ENCODE data around the gene SASH1.

The SASH1 gene

GRCh38 chr6:148547110-148547509 is 204.5 kb downstream of the SASH1 start:
- no peak for DNase-seq (ENCODE audit: low read depth in 2 of 2)

DNA sequence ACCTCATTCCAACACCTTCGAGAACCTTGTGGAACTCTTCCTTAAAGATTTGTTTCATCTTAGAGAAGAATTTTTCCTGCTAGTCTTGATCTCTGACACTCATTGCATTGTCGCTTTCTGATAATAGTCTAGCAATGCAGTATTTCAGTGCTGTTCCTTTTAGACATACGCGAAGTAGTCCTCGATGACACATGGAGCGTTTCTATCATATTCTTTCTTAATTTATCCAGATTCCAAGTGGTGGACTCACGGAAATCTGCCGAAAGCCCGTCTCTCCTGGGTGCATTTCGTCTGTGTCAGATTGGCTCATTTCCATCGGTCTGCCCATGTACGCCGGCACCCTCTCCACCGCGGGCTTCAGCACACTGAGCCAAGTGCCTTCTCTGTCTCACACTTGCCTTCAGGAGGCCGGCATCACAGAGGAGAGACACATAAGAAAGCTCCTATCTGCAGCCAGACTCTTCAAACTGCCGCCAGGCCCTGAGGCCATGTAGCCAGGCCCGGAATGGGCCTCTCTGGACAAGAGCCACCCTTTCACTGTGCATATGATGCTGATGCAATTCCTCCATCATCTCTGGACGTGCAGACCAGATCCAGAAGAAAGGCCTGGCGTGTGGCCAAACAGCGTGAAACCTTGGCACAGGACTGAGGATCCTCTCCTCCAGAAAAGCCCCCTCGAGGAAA is 205.6 kb downstream of the SASH1 start:
- DNase-seq (ENCODE audit: low read depth in 2 of 2): no peak

GRCh38 chr6:148548749-148549140 is 206.1 kb downstream of the SASH1 start:
- DNase-seq (ENCODE audit: low read depth in 2 of 2): no peak

DNA sequence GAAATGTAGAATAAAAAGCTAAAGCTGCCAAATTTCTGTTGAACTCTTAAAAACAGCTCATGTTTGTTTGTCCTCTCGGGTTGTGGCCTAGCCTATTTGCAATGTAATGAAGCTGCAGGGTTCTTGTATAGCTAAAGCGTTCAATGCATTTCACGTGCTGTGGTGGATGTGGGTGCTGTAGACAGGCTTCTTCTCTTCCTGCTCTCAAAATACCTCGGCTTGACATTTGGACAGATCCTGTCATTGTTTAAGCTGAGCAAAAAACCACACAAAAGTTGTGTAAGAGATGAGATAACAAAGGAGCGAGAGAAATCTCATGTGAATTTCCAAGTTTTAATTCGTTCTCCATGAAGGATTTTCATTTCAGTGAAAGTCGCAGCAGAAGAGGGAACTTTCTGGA is 207.9 kb downstream of the SASH1 start:
- DNase-seq (ENCODE audit: low read depth in 2 of 2): no peak

GRCh38 chr6:148551226-148551625 is 208.6 kb downstream of the SASH1 start:
- DNase-seq (ENCODE audit: low read depth in 2 of 2): no peak

GRCh38 chr6:148556410-148556809 is 213.8 kb downstream of the SASH1 start:
- DNase-seq (ENCODE audit: low read depth in 2 of 2): no peak

DNA sequence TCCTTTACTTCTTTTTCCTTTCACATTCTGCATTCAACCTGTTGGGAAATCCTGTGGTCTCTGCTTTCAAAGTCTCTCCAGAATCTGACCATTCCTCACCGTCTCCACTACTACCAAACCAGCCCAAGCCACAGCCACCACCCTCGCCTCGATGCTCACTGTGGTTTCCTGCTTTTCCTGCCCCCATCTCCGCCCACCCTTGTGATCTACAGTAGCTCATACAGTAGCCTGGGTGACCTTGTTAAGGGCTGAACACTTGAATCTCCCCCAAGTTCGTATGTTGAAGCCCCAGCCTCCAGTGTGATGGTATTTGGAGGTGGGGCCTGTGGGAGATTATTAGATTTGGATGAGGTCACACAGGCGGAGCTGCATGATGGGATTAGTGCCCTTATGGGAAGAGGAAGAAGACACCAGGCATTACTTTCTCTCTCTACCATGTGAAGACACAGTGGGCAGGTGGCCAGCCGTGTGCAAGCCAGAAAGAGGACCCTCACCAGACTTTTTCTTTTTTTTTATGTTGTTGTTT is 215.2 kb downstream of the SASH1 start:
- DNase-seq (ENCODE audit: low read depth in 2 of 2): no peak

GRCh38 chr6:148559848-148560433 is 217.3 kb downstream of the SASH1 start:
- peak; percentile 62 to 71 for DNase-seq (ENCODE audit: low read depth in 2 of 2)

- DNase-seq (ENCODE audit: low read depth in 2 of 2): no peak
These were observed 219.0 kb downstream of the SASH1 start for GRCh38 chr6:148561629-148562028.

GRCh38 chr6:148563066-148563465 is 220.4 kb downstream of the SASH1 start:
- DNase-seq (ENCODE audit: low read depth in 2 of 2): no peak

GRCh38 chr6:148564494-148565035 is 221.9 kb downstream of the SASH1 start:
- no peak for DNase-seq (ENCODE audit: low read depth in 2 of 2)

DNA sequence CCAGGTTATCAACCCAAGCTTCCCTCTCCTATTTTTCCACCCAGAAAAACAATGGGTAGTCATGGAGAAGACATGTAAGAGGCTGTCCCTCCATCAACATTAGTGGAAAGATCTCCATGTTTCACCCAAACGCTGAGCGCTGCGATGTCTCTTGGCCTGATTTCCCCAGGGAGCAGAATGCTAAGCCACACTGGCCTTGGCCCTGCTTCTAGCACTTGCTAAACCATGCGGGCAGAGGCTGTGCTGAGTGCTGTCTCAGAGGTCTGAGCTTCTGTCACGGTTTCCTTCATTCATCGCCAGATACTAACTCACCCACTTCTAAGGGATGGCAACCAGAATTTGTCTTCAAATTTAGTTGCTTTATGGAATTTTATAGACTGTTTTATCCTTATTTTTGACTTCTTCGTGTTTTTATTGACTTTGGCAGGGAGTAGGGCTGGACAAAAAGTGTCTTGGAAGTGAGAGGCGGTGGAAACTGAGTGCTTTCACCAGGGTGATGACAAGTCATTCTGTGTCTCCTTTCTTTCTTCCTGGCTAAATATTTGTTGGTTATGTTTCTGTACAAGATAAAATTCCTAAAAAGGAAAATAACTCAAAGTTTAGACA is 222.8 kb downstream of the SASH1 start:
- no peak for DNase-seq (ENCODE audit: low read depth in 2 of 2)

- DNase-seq (ENCODE audit: low read depth in 2 of 2): no peak
These were observed 223.5 kb downstream of the SASH1 start for GRCh38 chr6:148565930-148566663.

GRCh38 chr6:148566664-148567350 is 224.2 kb downstream of the SASH1 start:
- no peak for DNase-seq (ENCODE audit: low read depth in 2 of 2)

- no peak for DNase-seq (ENCODE audit: low read depth in 2 of 2)
These were observed 227.8 kb downstream of the SASH1 start for GRCh38 chr6:148570456-148570855.

GRCh38 chr6:148572676-148573335 is 230.2 kb downstream of the SASH1 start:
- no peak for DNase-seq (ENCODE audit: low read depth in 2 of 2)

- DNase-seq (ENCODE audit: low read depth in 2 of 2): no peak
These were observed 231.3 kb downstream of the SASH1 start for GRCh38 chr6:148573922-148574321.

DNA sequence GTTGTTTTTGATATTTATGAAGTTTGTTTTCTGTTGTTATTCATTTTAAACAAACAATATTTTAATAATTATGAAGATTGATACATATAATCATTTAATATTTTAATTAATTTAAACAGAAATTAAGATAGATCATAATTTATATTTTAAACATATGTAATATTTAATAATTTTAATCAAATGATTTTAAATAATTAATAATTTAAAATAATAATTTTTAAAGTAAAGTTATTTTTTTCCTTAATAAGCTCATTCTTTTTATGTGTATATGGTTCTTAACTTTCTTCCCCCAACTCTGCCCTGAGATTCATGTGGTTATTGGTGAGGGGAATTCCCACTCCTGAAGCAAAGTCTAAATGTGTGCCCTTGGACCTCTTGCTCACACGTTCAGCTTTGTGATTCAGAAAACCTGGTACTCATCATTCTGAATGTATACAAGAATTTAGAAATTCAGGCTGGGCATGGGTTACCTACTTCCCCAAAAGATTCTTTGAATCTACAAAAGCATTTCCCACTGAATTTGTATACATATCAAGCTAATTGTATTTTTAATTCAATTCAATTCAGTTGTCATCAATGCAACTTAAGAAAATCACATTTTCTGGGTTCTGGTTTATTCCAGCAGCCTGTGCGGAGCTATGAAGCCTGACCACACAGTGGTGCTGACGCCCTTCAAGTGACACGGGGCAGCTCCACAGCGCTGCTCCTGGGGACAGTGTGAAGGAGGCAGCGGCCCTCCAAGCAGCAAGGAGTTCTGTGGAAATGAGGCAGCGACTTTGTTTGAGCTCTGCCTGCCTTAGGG is 235.2 kb downstream of the SASH1 start:
- peak; percentile 12 to 13 for DNase-seq (ENCODE audit: low read depth in 2 of 2)

GRCh38 chr6:148578489-148578814 is 235.8 kb downstream of the SASH1 start:
- DNase-seq (ENCODE audit: low read depth in 2 of 2): no peak

GRCh38 chr6:148578837-148579565 is 236.4 kb downstream of the SASH1 start:
- no peak for DNase-seq (ENCODE audit: low read depth in 2 of 2)

Data from stimulated activated CD4-positive, alpha-beta T cell treated with anti-CD3 and anti-CD28 coated beads, Interleukin-4, amount 100 ng/mL, for 48 hours (primary cell).